ENCODE measurements around the gene ZNF304.

GRCh38 chr19:57319869-57320179 is 31.2 kb upstream of the ZNF304 start:
- no peak for TF ChIP-seq POLR2AphosphoS5 (IDR thresholded peaks at IDR 0.05; ENCODE audit: low read depth, low read length)
- TF ChIP-seq REST (IDR thresholded peaks at IDR 0.05; ENCODE audit: insufficient read depth in 1 of 2, low read depth in 2 of 2, low read length in 2 of 2): no peak
- no peak for TF ChIP-seq FOXP2 (optimal IDR thresholded peaks at IDR 0.05; ENCODE audit: borderline replicate concordance, extremely low read depth, extremely low read length, insufficient read depth)
- no peak for TF ChIP-seq TAF1 (IDR thresholded peaks at IDR 0.05; ENCODE audit: borderline replicate concordance, insufficient read depth, low read length)
- no peak for TF ChIP-seq SIN3A (IDR thresholded peaks at IDR 0.05; ENCODE audit: borderline replicate concordance, insufficient read depth, low read length)
